Tibial nerve (tissue), 4 donors: ENCODE data around the gene TRAPPC3. TPM values are rescaled to one million over a fixed set of nuclear protein-coding genes. Genes with fewer than 3 reads are reported as not detected.

Experiments used
- DNase-seq, 2 donors: peaks; one replicate each; pipeline ENCODE4 v3.0.0-alpha.2; 2019; ENCODE audit warnings: low spot score in 2 of 2
- H3K27ac ChIP-seq, 4 donors: fragments of 200-600 bp; sonication (generic) in 3 of 4; one replicate each; pipeline ENCODE4 v1.5.1; 2017 to 2019; ENCODE audit warnings: mild to moderate bottlenecking in 1 of 4
- H3K27me3 ChIP-seq, 2 donors: fragments of 200-600 bp; sonication (generic) in 1 of 2; one replicate each; pipeline versions ENCODE4 v1.5.1 to v1.6.0; 2017 to 2019
- H3K36me3 ChIP-seq, 3 donors: fragments of 200-600 bp; sonication (generic); one replicate each; pipeline ENCODE4 v1.5.1; 2018 to 2019
- H3K4me1 ChIP-seq, 4 donors: fragments of 200-600 bp; sonication (generic) in 3 of 4; one replicate each; pipeline ENCODE4 v1.5.1; 2017 to 2019
- H3K4me3 ChIP-seq, 4 donors: fragments of 200-600 bp; sonication (generic) in 3 of 4; one replicate each; pipeline ENCODE4 v1.5.1; 2017 to 2019; ENCODE audit warnings: mild to moderate bottlenecking in 1 of 4, moderate library complexity in 1 of 4
- H3K9me3 ChIP-seq, 4 donors: fragments of 200-600 bp; sonication (generic) in 3 of 4; one replicate each; pipeline ENCODE4 v1.5.1; 2017 to 2019
- EP300 ChIP-seq, 2 donors: sonication (generic); formaldehyde crosslinking; IDR thresholded peaks; one replicate each; pipeline ENCODE4 v1.6.1; 2017; ENCODE audit warnings: antibody characterized with exemption in 2 of 2, mild to moderate bottlenecking in 1 of 2
- POLR2A ChIP-seq, 2 donors: fragments of 450-650 bp; IDR thresholded peaks; one replicate each; pipeline ENCODE4 v1.6.1; 2017; ENCODE audit warnings: antibody characterized with exemption in 2 of 2, mild to moderate bottlenecking in 2 of 2, moderate library complexity in 2 of 2
- WGBS, 2 donors: methylation state at CpG; one replicate each; pipeline ENCODE4 v1.1.5; 2018; 5-methylcytosine and 5-hydroxymethylcytosine counted together
- total RNA-seq, 4 donors: library from RNA; depleted of rRNA; stranded (reverse); fragments of >200 nt; gene quantifications; one replicate each; pipeline ENCODE4 v1.1.0, GENCODE V29; 2016
- TF ChIP-seq, protein P1 (sequence below), 5 experiments: fragments of 200-600 bp in 3 of 5; fragments of 450-650 bp in 2 of 5; sonication (generic) in 3 of 5; IDR thresholded peaks; one replicate each; pipeline ENCODE4 v1.5.1; 2016 to 2019; ENCODE audit warnings: antibody characterized with exemption in 5 of 5, mild to moderate bottlenecking in 3 of 5, moderate library complexity in 2 of 5

The TRAPPC3 gene
- total RNA-seq, 4 donors from 2014 or later = 48.0 to 90.4 (median 69.1) TPM

DNA sequence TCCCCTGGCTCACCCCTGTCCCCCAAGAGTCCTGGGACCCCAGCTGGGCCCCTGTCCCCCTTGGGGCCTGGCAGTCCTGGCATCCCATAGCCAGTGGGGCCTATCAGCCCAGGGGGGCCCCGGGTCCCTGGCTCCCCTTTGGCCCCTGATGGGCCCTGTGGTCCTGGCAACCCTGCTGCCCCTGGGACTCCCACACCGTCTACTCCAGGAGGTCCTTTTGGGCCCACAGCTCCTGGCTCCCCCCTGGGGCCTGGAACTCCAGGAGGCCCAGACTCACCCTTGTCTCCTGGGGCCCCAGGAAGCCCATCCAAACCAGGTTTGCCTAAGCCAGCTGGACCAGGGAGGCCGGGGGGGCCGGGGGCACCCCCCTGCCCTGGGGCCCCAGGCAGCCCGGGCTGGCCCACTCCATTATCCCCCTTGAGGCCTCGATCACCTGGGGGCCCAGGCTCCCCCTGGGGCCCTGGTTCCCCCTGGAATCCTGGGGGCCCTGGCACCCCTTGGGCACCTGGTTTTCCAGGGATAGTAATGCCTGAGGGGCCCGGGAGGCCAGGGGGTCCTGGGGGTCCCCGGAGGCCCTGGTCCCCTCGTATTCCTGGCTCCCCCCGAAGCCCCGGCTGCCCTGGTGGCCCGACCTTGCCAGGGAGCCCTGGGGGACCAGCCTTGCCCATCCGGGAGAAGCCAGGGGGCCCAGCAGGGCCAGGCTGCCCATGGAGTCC lies 50.5 kb downstream of the TRAPPC3 start:
- no peak overlapping the region for H3K4me3 ChIP-seq
- WGBS, 2 donors = 81 to 83% methylated on average over 3 to 7 of the region's 13 CpGs
- peaks cover 0 to 55% (median 4%) of the 10 kb centered on the region in 4 donors for H3K4me1 ChIP-seq
- peak overlapping the region in 1 of 4 donors; percentile 66 for H3K27ac ChIP-seq
- TF ChIP-seq EP300 (IDR thresholded peaks at IDR 0.05) = no peak
- no peak for TF ChIP-seq POLR2A (IDR thresholded peaks at IDR 0.05)
- TF ChIP-seq, protein P1, sequence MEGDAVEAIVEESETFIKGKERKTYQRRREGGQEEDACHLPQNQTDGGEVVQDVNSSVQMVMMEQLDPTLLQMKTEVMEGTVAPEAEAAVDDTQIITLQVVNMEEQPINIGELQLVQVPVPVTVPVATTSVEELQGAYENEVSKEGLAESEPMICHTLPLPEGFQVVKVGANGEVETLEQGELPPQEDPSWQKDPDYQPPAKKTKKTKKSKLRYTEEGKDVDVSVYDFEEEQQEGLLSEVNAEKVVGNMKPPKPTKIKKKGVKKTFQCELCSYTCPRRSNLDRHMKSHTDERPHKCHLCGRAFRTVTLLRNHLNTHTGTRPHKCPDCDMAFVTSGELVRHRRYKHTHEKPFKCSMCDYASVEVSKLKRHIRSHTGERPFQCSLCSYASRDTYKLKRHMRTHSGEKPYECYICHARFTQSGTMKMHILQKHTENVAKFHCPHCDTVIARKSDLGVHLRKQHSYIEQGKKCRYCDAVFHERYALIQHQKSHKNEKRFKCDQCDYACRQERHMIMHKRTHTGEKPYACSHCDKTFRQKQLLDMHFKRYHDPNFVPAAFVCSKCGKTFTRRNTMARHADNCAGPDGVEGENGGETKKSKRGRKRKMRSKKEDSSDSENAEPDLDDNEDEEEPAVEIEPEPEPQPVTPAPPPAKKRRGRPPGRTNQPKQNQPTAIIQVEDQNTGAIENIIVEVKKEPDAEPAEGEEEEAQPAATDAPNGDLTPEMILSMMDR (IDR thresholded peaks at IDR 0.05) = no peak
- no peaks in the 10 kb centered on the region for H3K27me3 ChIP-seq
- no peak for DNase-seq
- no peaks in the 10 kb centered on the region for H3K9me3 ChIP-seq
- peaks cover 0 to 34% (median 8%) of the 10 kb centered on the region in 3 donors for H3K36me3 ChIP-seq

DNA sequence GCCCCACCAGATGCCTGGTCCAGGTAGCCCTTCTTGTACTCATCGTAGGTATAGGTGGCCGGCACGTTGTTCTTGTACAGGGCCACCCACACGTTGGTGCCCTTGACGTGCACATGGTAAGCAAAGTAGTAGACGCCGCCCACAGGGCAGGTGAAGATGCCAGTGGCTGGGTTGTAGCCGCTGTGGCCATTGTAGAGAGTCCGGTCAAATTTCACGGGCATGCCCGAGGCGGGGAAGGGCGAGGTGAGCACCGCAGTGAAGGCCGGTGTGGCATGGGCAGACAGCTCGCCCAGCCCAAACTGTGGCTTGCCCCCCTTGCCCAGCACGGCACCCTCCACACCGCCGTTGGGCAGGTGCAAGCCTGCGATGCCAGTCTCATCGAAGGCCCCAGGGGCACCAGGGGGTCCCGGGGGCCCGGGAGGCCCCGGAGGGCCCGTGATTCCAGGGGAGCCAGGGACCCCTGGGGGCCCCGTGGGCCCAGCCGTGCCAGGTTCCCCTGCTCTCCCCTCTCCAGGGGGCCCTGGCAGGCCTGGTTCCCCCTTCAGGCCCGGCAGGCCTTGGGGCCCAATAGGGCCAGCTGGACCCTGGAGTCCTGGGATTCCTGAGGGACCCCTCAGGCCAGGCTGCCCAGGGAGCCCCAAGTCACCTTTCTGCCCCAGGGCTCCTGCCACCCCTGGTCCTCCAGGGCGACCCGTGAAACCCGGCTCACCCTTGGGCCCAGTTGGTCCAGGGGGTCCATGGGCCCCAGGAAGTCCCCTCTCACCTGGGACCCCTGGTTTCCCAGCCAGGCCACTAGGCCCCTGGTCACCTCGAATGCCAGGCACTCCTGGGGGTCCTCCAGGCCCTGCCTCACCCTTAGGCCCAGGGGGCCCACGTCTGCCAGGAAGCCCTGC lies 51.3 kb downstream of the TRAPPC3 start:
- no peak overlapping the region for H3K4me3 ChIP-seq
- WGBS, 2 donors = 85 to 88% methylated on average over 25 to 27 of the region's 33 CpGs
- DNase-seq = no peak
- peak overlapping the region in 1 of 4 donors; percentile 66 for H3K27ac ChIP-seq
- peaks cover 0 to 63% (median 4%) of the 10 kb centered on the region in 4 donors for H3K4me1 ChIP-seq
- TF ChIP-seq EP300 (IDR thresholded peaks at IDR 0.05) (no peak), POLR2A (IDR thresholded peaks at IDR 0.05) (no peak)
- TF ChIP-seq, protein P1 (IDR thresholded peaks at IDR 0.05) = no peak
- H3K36me3 ChIP-seq = peaks cover 3 to 42% (median 16%) of the 10 kb centered on the region in 3 donors
- no peaks in the 10 kb centered on the region for H3K27me3 ChIP-seq
- no peaks in the 10 kb centered on the region for H3K9me3 ChIP-seq

DNA sequence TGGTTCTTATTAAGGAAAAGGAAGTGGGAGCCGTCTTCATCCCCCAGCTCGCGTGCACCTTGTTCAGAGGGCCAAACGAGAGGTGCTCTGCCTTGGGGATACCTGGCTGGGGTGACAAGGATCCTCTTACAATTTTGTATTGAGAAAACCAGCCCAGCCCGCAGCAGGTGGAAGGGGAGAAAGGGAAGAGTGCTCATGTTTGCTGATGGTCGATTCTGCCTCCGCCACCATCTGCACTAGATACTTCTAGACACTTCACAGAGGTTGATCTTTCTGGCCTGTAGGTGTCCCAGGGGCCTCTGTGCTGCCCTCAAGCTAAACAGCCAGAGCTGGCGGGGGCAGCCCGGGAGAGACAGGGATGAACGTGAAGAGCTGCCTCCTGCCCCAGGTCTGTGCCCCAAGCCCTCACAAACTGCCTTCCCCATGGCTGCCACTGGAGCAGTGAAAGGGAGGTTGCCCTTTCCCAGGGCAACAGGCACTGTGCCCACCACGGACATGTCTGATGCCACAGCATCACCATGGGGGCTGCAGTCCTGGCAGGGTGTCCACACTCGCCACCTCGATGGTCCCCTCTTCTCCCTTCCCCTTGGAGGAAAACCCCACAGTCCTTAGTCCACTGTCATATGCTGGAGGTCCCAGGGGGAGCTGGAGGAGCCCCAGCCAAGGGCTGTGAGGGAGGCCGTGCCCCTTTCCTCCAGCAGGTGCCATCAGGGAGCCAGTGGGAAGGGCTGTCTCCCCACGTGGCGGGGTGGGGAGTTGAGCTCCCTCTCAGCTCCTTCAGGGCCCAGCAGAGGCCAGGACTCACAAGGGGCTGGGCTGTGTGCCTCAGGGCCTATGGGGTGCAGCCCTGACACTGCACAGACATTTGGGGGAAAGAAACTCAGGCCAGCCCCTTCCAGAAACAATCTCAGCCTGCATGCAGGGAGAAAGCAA lies 52.5 kb downstream of the TRAPPC3 start:
- Histone ChIP-seq H3K36me3 (peaks cover 5 to 54% (median 26%) of the 10 kb centered on the region in 3 donors), H3K27ac (peak overlapping the region in 2 of 4 donors; percentile 28 to 66), H3K4me1 (peaks cover 0 to 65% (median 4%) of the 10 kb centered on the region in 4 donors), H3K4me3 (no peak overlapping the region), H3K9me3 (no peaks in the 10 kb centered on the region), H3K27me3 (no peaks in the 10 kb centered on the region)
- no peak for DNase-seq
- 52 to 66% methylated on average over 16 of the region's 16 CpGs for WGBS, 2 donors
- TF ChIP-seq EP300 (IDR thresholded peaks at IDR 0.05) (no peak), POLR2A (IDR thresholded peaks at IDR 0.05) (no peak)
- TF ChIP-seq, protein P1 (IDR thresholded peaks at IDR 0.05) = peak in 1 of 5 experiments; percentile 12

DNA sequence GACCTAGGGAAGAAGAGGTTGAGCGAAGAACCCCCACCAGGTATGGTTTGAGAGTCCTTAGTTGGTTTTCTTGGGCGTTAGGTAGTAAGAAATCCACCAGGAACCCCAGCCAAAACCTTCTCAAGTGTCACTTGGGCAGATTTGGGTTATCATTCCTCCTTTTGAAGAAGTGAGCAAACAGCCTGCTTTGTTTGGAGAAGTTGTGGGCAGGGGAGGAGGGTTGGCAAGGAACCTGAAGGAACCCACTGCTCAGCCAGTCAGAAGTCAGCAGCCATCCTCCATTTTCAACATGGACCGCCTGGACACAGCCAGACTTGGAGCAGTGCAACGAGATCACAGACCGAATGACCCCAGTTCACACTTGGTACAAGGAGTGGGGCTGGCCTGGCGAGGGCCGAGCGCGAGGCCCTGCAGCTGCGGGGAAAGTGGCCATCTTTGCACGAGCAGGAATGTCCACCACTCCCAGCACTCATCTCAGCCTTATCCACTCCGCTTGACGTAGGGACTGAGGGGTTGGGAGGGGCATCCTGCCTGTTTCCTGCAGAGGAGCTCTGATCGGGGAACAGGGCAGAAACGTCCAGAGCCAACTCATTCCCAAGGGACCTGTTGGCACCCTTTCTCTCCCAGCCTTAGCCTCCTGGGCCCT lies 53.4 kb downstream of the TRAPPC3 start:
- WGBS, 2 donors = 52 to 54% methylated on average over 15 of the region's 15 CpGs

More for the DNA sequence above, 53.4 kb downstream of the TRAPPC3 start:
- TF ChIP-seq POLR2A (IDR thresholded peaks at IDR 0.05) = no peak
- TF ChIP-seq, protein P1 (IDR thresholded peaks at IDR 0.05) = no peak
- TF ChIP-seq EP300 (IDR thresholded peaks at IDR 0.05) = no peak
- Histone ChIP-seq H3K4me1 (peaks cover 0 to 74% (median 5%) of the 10 kb centered on the region in 4 donors), H3K36me3 (peaks cover 5 to 63% (median 28%) of the 10 kb centered on the region in 3 donors), H3K4me3 (no peak overlapping the region), H3K27me3 (no peaks in the 10 kb centered on the region), H3K9me3 (no peaks in the 10 kb centered on the region), H3K27ac (peak overlapping the region in 3 of 4 donors; percentile 12 to 66 (median 28))
- DNase-seq = no peak
